Ammon's horn (tissue), 1 donor: Measurements from ENCODE around the gene BLOC1S3.

Experiments
- DNase-seq: peaks from one replicate; pipeline ENCODE4 v3.0.0-alpha.2; 2016; ENCODE audit warnings: low spot score

Gene BLOC1S3

GRCh38 chr19:45146251-45146650 lies 32.3 kb upstream of the BLOC1S3 start:
- DNase-seq = no peak

- DNase-seq = no peak
Observed at GRCh38 chr19:45146741-45147205, 31.8 kb upstream of the BLOC1S3 start.

GRCh38 chr19:45147835-45148676 lies 30.5 kb upstream of the BLOC1S3 start:
- no peak for DNase-seq

- DNase-seq = no peak
Observed at GRCh38 chr19:45149129-45149528, 29.5 kb upstream of the BLOC1S3 start.

GRCh38 chr19:45150180-45150579 lies 28.4 kb upstream of the BLOC1S3 start:
- DNase-seq = no peak

- no peak for DNase-seq
Observed at GRCh38 chr19:45150751-45151281, 27.8 kb upstream of the BLOC1S3 start.

- DNase-seq = no peak
Observed at GRCh38 chr19:45151320-45151719, 27.3 kb upstream of the BLOC1S3 start.

GRCh38 chr19:45151821-45152503 lies 26.6 kb upstream of the BLOC1S3 start:
- DNase-seq = no peak

- peak; percentile 21 for DNase-seq
Observed at GRCh38 chr19:45152504-45153338, 25.9 kb upstream of the BLOC1S3 start.

- DNase-seq = peak; percentile 53
Observed at GRCh38 chr19:45153339-45154063, 25.1 kb upstream of the BLOC1S3 start.

GRCh38 chr19:45154064-45154827 lies 24.3 kb upstream of the BLOC1S3 start:
- no peak for DNase-seq

GRCh38 chr19:45156011-45156630 lies 22.5 kb upstream of the BLOC1S3 start:
- DNase-seq = no peak

GRCh38 chr19:45156751-45157150 lies 21.8 kb upstream of the BLOC1S3 start:
- no peak for DNase-seq

- no peak for DNase-seq
Observed at GRCh38 chr19:45158503-45159209, 19.9 kb upstream of the BLOC1S3 start.

GRCh38 chr19:45159210-45159970 lies 19.2 kb upstream of the BLOC1S3 start:
- no peak for DNase-seq

- DNase-seq = no peak
Observed at GRCh38 chr19:45159971-45160324, 18.6 kb upstream of the BLOC1S3 start.

GRCh38 chr19:45160870-45161737 lies 17.5 kb upstream of the BLOC1S3 start, which contains the start of gene NKPD1:
Gene NKPD1, minus strand, starts transcription at chr19:45160982. Its CDS starts 832 bp downstream, at chr19:45160150.
- no peak for DNase-seq
